GM23338 (cell line): ENCODE measurements around the gene FGF11. TPM values are rescaled to one million over a fixed set of nuclear protein-coding genes. Genes with fewer than 3 reads are reported as not detected.
A peak's percentile ranks its signal among the peaks of the same experiment; 100 is the strongest.

Experiments used
- ATAC-seq: fragments of 200-7000 bp; cut with Tn5 transposase; 3 replicates; pipeline ENCODE4 v1.9.1; 2020
- DNase-seq: peaks from one replicate; pipeline ENCODE4 v3.0.0-alpha.2; 2015; ENCODE audit warnings: low spot score
- H2AFZ ChIP-seq: fragments of 200-600 bp; sonication (generic); 2 replicates; pipeline ENCODE4 v1.8.0; 2016; ENCODE audit warnings: antibody characterized with exemption, mild to moderate bottlenecking, moderate library complexity
- H3F3A ChIP-seq: fragments of 200-600 bp; sonication (generic); replicated peaks from 2 replicates; pipeline ENCODE4 v1.8.0; 2017; ENCODE audit warnings: antibody characterized with exemption, mixed run types, low read depth
- H3K27ac ChIP-seq: fragments of 200-600 bp; sonication (generic); 2 replicates; pipeline ENCODE4 v1.6.1; 2016; ENCODE audit warnings: low read depth
- H3K27me3 ChIP-seq: fragments of 200-600 bp; sonication (generic); 2 replicates; pipeline ENCODE4 v1.8.0; 2016; ENCODE audit warnings: mild to moderate bottlenecking, mixed run types, moderate library complexity; ENCODE audit not compliant: insufficient read depth
- H3K36me3 ChIP-seq: fragments of 200-600 bp; sonication (generic); 2 replicates; pipeline ENCODE4 v1.8.0; 2016; ENCODE audit warnings: mild to moderate bottlenecking; ENCODE audit not compliant: insufficient read depth
- H3K4me1 ChIP-seq: fragments of 200-600 bp; sonication (generic); 2 replicates; pipeline ENCODE4 v1.8.0; 2016; ENCODE audit warnings: mild to moderate bottlenecking, moderate library complexity; ENCODE audit not compliant: insufficient read depth
- H3K4me2 ChIP-seq: fragments of 200-600 bp; sonication (generic); 2 replicates; pipeline ENCODE4 v1.7.1; 2017; ENCODE audit warnings: mixed run types
- H3K4me3 ChIP-seq: fragments of 200-600 bp; sonication (generic); 2 replicates; pipeline ENCODE4 v1.6.1; 2016; ENCODE audit warnings: mixed run types
- H3K79me2 ChIP-seq: fragments of 200-600 bp; sonication (generic); replicated peaks from 2 replicates; pipeline ENCODE4 v1.8.0; 2017; ENCODE audit warnings: mild to moderate bottlenecking; ENCODE audit not compliant: insufficient read depth
- H3K9me2 ChIP-seq: fragments of 200-600 bp; sonication (generic); 2 replicates; pipeline ENCODE4 v1.8.0; 2017; ENCODE audit not compliant: insufficient read depth
- H4K20me1 ChIP-seq: fragments of 200-600 bp; sonication (generic); replicated peaks from 2 replicates; pipeline ENCODE4 v1.8.0; 2017; ENCODE audit warnings: mild to moderate bottlenecking; ENCODE audit not compliant: insufficient read depth
- H3K27ac Mint-ChIP-seq: 2 replicates; pipeline ENCODE4 v1.8.0; 2020; ENCODE audit warnings: inconsistent platforms, mild to moderate bottlenecking, moderate library complexity, mixed read lengths
- H3K27me3 Mint-ChIP-seq: 3 replicates; pipeline ENCODE4 v1.8.0; 2022; ENCODE audit warnings: low read depth, mild to moderate bottlenecking, moderate library complexity, mixed read lengths, inconsistent platforms; ENCODE audit not compliant: insufficient read depth, poor library complexity
- H3K36me3 Mint-ChIP-seq: 3 replicates; pipeline ENCODE4 v1.8.0; 2021; ENCODE audit warnings: low read depth, mild to moderate bottlenecking, inconsistent platforms, moderate library complexity, mixed read lengths
- H3K4me1 Mint-ChIP-seq: 3 replicates; pipeline ENCODE4 v1.8.0; 2020; ENCODE audit warnings: mild to moderate bottlenecking, inconsistent platforms, mixed read lengths
- H3K4me3 Mint-ChIP-seq: 3 replicates; pipeline ENCODE4 v1.8.0; 2021; ENCODE audit warnings: moderate library complexity, mild to moderate bottlenecking, inconsistent platforms, mixed read lengths
- H3K9me3 Mint-ChIP-seq: 3 replicates; pipeline ENCODE4 v1.8.0; 2020; ENCODE audit warnings: moderate library complexity, mild to moderate bottlenecking, inconsistent platforms, mixed read lengths
- CREB1 ChIP-seq: fragments of 250-450 bp; sonication (Bioruptor Pico); IDR thresholded peaks from 2 replicates; pipeline ENCODE4 v1.5.0; 2020; ENCODE audit warnings: low read depth, mild to moderate bottlenecking, moderate library complexity
- EZH2 ChIP-seq: fragments of 200-600 bp; sonication (generic); IDR thresholded peaks from one replicate; pipeline ENCODE4 v1.8.0; 2017; ENCODE audit warnings: antibody characterized with exemption, mild to moderate bottlenecking, low read depth; ENCODE audit not compliant: unreplicated experiment
- JUNB ChIP-seq: IDR thresholded peaks from one replicate; pipeline ENCODE4 v1.6.1; 2016; ENCODE audit warnings: antibody characterized with exemption; ENCODE audit not compliant: unreplicated experiment
- POLR2AphosphoS5 ChIP-seq: IDR thresholded peaks from 2 replicates; pipeline ENCODE4 v1.6.1; 2016; ENCODE audit warnings: antibody characterized with exemption, low read depth
- polyA plus RNA-seq: library from polyadenylated mRNA; unstranded; fragments of >200 nt; fragmentation: Nextera tagmentation; extraction: Ambion mirVana; gene quantifications from 2 replicates; pipeline ENCODE4 v1.2.1, GENCODE V29; 2016
- total RNA-seq: library from RNA; depleted of rRNA; stranded (reverse); fragments of >200 nt; shearing (Covaris generic); gene quantifications from 2 replicates; pipeline ENCODE4 v1.2.3, GENCODE V29; 2014
- TF ChIP-seq, protein P1 (sequence below): IDR thresholded peaks from one replicate; pipeline ENCODE4 v1.6.1; 2018; ENCODE audit warnings: antibody characterized with exemption; ENCODE audit not compliant: unreplicated experiment
- TF ChIP-seq, protein P2 (sequence below), 2 experiments: fragments of 200-600 bp in 1 of 2; sonication (generic) in 1 of 2; conservative IDR thresholded peaks; 2 replicates each; pipeline versions ENCODE4 v1.5.1 to v1.6.1; 2016 to 2017; ENCODE audit warnings: antibody characterized with exemption in 2 of 2, low read depth in 2 of 2, mild to moderate bottlenecking in 2 of 2, moderate library complexity in 1 of 2

The FGF11 gene
- total and polyA plus RNA-seq, 2 experiments from 2014 or later = 11.1 to 16.6 TPM

DNA sequence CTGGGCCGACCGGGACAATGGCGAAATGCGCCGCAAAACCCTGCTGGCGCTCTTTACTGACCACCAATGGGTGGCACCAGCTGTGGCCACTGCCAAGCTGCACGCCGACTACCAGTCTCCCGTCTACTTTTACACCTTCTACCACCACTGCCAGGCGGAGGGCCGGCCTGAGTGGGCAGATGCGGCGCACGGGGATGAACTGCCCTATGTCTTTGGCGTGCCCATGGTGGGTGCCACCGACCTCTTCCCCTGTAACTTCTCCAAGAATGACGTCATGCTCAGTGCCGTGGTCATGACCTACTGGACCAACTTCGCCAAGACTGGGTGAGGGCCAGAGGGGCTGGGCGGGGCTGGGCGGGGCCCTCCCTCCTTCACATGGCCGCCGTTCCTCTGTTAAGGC, 23.5 kb upstream of the FGF11 start:
- no peak for ATAC-seq
- no peaks in the 10 kb centered on the region for H3K4me1 ChIP-seq
- no peaks in the 10 kb centered on the region for H3K9me2 ChIP-seq
- H3K79me2 ChIP-seq = no peaks in the 10 kb centered on the region
- no peaks in the 10 kb centered on the region; the same call in 1 of the 2 replicates for H4K20me1 ChIP-seq
- DNase-seq = no peak
- H3K4me3 ChIP-seq = no peak overlapping the region
- H2AFZ ChIP-seq = no peak overlapping the region
- H3K36me3 ChIP-seq = no peaks in the 10 kb centered on the region
- no peaks in the 10 kb centered on the region for H3F3A ChIP-seq
- TF ChIP-seq POLR2AphosphoS5 = no peak
- no peak for TF ChIP-seq CREB1 (CRISPR knock-in tag)
- TF ChIP-seq, protein P1, sequence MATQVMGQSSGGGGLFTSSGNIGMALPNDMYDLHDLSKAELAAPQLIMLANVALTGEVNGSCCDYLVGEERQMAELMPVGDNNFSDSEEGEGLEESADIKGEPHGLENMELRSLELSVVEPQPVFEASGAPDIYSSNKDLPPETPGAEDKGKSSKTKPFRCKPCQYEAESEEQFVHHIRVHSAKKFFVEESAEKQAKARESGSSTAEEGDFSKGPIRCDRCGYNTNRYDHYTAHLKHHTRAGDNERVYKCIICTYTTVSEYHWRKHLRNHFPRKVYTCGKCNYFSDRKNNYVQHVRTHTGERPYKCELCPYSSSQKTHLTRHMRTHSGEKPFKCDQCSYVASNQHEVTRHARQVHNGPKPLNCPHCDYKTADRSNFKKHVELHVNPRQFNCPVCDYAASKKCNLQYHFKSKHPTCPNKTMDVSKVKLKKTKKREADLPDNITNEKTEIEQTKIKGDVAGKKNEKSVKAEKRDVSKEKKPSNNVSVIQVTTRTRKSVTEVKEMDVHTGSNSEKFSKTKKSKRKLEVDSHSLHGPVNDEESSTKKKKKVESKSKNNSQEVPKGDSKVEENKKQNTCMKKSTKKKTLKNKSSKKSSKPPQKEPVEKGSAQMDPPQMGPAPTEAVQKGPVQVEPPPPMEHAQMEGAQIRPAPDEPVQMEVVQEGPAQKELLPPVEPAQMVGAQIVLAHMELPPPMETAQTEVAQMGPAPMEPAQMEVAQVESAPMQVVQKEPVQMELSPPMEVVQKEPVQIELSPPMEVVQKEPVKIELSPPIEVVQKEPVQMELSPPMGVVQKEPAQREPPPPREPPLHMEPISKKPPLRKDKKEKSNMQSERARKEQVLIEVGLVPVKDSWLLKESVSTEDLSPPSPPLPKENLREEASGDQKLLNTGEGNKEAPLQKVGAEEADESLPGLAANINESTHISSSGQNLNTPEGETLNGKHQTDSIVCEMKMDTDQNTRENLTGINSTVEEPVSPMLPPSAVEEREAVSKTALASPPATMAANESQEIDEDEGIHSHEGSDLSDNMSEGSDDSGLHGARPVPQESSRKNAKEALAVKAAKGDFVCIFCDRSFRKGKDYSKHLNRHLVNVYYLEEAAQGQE = no peak
- Mint-ChIP-seq H3K27me3 (peaks cover 9% of the 10 kb centered on the region), H3K9me3 (no peaks in the 10 kb centered on the region), H3K36me3 (peaks cover 18% of the 10 kb centered on the region), H3K27ac (no peak overlapping the region), H3K4me3 (no peak overlapping the region), H3K4me1 (peaks cover 39% of the 10 kb centered on the region)
- no peaks in the 10 kb centered on the region for H3K27me3 ChIP-seq
- H3K27ac ChIP-seq = no peak overlapping the region
- no peak overlapping the region for H3K4me2 ChIP-seq

DNA sequence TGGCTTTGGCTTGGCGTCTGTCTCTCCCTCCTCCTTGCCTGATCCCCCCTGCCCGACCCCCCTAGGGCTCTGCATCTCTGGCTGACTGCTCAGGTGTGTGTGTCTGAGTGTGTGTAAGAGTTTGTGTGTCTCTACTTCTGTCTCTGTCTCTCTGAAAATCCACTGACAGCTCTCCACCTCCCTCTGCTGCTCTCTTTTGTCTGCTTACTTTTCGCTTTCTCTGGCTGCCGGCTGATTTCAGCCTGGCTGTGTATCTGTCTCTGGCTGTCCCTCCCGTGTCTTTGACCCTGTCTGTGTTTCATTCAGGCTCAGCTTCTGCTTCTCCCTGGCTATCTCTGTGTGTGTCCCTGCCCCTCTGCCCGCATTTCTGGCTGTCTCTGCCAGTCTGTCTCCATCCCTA, 23.0 kb upstream of the FGF11 start:
- ATAC-seq (no peak), DNase-seq (no peak)
- no peaks in the 10 kb centered on the region for H3K27me3 ChIP-seq
- Mint-ChIP-seq H3K4me3 (no peak overlapping the region), H3K4me1 (peaks cover 42% of the 10 kb centered on the region), H3K27ac (no peak overlapping the region), H3K36me3 (peaks cover 17% of the 10 kb centered on the region), H3K9me3 (no peaks in the 10 kb centered on the region), H3K27me3 (peaks cover 9% of the 10 kb centered on the region)
- H3F3A ChIP-seq = no peaks in the 10 kb centered on the region
- H3K79me2 ChIP-seq = no peaks in the 10 kb centered on the region
- no peak overlapping the region for H2AFZ ChIP-seq
- no peak overlapping the region for H3K27ac ChIP-seq
- H3K4me1 ChIP-seq = no peaks in the 10 kb centered on the region
- H3K4me2 ChIP-seq = no peak overlapping the region
- no peak for TF ChIP-seq EZH2
- H3K36me3 ChIP-seq = no peaks in the 10 kb centered on the region
- H4K20me1 ChIP-seq = no peaks in the 10 kb centered on the region; the same call in 1 of the 2 replicates
- H3K9me2 ChIP-seq = no peaks in the 10 kb centered on the region
- H3K4me3 ChIP-seq = no peak overlapping the region

DNA sequence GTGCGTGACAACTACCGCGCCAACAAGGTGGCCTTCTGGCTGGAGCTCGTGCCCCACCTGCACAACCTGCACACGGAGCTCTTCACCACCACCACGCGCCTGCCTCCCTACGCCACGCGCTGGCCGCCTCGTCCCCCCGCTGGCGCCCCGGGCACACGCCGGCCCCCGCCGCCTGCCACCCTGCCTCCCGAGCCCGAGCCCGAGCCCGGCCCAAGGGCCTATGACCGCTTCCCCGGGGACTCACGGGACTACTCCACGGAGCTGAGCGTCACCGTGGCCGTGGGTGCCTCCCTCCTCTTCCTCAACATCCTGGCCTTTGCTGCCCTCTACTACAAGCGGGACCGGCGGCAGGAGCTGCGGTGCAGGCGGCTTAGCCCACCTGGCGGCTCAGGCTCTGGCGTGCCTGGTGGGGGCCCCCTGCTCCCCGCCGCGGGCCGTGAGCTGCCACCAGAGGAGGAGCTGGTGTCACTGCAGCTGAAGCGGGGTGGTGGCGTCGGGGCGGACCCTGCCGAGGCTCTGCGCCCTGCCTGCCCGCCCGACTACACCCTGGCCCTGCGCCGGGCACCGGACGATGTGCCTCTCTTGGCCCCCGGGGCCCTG, 22.2 kb upstream of the FGF11 start:
- H3K4me1 ChIP-seq = no peaks in the 10 kb centered on the region
- DNase-seq = no peak
- ATAC-seq = peak; percentile 8; the same call in 2 of the 3 replicates
- H3K9me2 ChIP-seq = no peaks in the 10 kb centered on the region
- Mint-ChIP-seq H3K4me1 (peaks cover 39% of the 10 kb centered on the region), H3K9me3 (no peaks in the 10 kb centered on the region), H3K36me3 (peaks cover 17% of the 10 kb centered on the region), H3K4me3 (no peak overlapping the region), H3K27ac (no peak overlapping the region), H3K27me3 (peaks cover 11% of the 10 kb centered on the region)
- no peak overlapping the region for H2AFZ ChIP-seq
- no peak overlapping the region for H3K4me3 ChIP-seq
- H3K36me3 ChIP-seq = no peaks in the 10 kb centered on the region
- no peaks in the 10 kb centered on the region for H3F3A ChIP-seq
- H3K79me2 ChIP-seq = no peaks in the 10 kb centered on the region
- H3K27me3 ChIP-seq = no peaks in the 10 kb centered on the region
- H4K20me1 ChIP-seq = no peaks in the 10 kb centered on the region; the same call in 1 of the 2 replicates
- no peak overlapping the region for H3K27ac ChIP-seq
- no peak for TF ChIP-seq JUNB
- TF ChIP-seq, protein P2, sequence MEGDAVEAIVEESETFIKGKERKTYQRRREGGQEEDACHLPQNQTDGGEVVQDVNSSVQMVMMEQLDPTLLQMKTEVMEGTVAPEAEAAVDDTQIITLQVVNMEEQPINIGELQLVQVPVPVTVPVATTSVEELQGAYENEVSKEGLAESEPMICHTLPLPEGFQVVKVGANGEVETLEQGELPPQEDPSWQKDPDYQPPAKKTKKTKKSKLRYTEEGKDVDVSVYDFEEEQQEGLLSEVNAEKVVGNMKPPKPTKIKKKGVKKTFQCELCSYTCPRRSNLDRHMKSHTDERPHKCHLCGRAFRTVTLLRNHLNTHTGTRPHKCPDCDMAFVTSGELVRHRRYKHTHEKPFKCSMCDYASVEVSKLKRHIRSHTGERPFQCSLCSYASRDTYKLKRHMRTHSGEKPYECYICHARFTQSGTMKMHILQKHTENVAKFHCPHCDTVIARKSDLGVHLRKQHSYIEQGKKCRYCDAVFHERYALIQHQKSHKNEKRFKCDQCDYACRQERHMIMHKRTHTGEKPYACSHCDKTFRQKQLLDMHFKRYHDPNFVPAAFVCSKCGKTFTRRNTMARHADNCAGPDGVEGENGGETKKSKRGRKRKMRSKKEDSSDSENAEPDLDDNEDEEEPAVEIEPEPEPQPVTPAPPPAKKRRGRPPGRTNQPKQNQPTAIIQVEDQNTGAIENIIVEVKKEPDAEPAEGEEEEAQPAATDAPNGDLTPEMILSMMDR (conservative IDR thresholded peaks at IDR 0.05; ENCODE audit: low read depth in 2 of 2) = 0 out of 4 replicates have a peak, but pooled peaks of 1 of the 2 experiments have one; percentile 4
- no peak for TF ChIP-seq CREB1 (CRISPR knock-in tag)
- no peak overlapping the region for H3K4me2 ChIP-seq
